Cardiac septum (tissue), 1 donor: Measurements from ENCODE around the gene BMP10. TPM values are rescaled to one million over a fixed set of nuclear protein-coding genes. Genes with fewer than 3 reads are reported as not detected.
A peak's percentile ranks its signal among the peaks of the same experiment; 100 is the strongest.

Experiments used
- DNase-seq: peaks from one replicate; pipeline ENCODE4 v3.0.0-alpha.2; 2020; ENCODE audit warnings: low spot score
- intact Hi-C: fragments of 100-400 bp; cut with DNase I; formaldehyde crosslinking; loops from one replicate; pipeline ENCODE4 v1.14.0; 2022
- total RNA-seq: library from RNA; stranded (reverse); fragmentation: NEBNext Ultra II Directional; extraction: Animal tissue kit (Norgen Biotek cat#: 25700); gene quantifications from one replicate; pipeline ENCODE4 v1.2.1, GENCODE V29; 2021
- donor health status: DM: no; HTN: no; CAD: no.

Gene BMP10
- total RNA-seq, 1 donor from 2014 or later: 0.83 TPM

DNA sequence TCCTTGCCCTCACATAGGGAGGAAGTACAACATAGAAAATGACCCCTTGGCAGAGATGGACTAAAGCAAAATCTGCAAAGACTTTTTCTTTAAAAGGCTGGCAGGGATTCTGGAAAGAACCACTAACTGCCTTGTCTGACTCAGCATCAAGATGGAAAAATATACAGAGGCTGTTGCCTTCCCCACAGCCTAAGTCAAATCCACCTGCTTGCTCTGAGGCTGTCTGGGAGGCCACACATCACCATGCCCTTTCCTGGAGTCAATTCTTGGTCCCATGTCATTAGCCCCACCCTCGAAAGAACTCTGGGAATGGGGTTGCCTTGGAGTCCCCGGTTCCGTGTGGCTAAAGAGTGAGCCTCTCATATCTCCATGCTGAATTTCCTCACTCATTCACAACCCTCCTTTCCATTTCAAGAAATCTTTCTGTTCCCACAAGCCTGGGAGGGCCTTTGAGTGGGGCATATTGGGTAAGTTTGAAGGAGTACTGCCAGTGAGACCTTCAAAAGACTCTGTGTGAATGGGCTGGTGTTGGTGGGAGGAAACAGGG, 39.4 kb downstream of the BMP10 start:
- intact Hi-C loops: loop anchor here (2.0 to 10.0 kb wide), 2 partner anchors 77 to 367 kb away; partner anchors contain the start of genes APLF and FBXO48
- DNase-seq: no peak

GRCh38 chr2:68829749-68830148, 41.4 kb downstream of the BMP10 start:
- intact Hi-C loops: loop anchor here (2.0 to 10.0 kb wide), 2 partner anchors 55 to 365 kb away; partner anchors contain the start of genes APLF and FBXO48
- DNase-seq: no peak

DNA sequence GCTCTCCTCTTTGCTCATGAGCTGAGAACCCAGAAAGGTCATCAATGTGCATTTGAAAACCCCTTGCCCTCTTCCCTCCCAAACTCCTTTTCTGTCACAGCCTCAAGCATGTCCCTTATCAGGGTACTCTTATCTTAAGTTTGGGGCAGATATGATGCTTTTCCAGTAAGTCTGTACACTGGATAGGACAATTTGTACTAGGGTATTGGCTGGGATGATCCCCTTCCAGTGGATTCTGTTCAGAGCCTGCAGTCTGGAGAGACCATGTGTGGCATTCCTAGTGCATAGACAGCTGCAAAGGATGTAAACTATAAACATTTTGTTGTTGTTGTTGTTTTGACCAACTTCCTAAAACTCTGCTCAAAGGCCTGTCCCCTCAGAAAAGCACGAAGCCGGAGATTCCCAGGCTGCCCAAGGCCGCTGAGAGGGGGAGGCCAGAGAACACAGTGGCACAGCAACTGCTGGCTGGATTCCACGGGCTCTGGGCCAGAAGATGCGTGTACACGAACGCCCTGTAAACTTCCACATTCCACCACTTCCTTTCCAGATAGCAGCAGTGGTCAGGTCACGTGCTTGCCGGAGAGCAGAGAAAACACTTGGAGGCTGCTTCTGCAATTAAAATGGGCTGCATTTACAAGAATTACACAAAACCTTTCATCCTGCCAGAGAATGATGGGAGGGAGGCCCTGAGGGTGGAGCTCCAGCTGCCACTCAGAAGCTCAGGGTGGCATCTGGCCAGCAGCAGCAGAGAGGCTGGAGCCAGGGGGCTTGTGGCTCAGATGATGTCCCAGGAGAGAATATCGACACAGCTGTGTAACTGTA, 42.1 kb downstream of the BMP10 start:
- peak; percentile 97 for DNase-seq
- intact Hi-C loops: loop anchor here (2.0 kb wide), 1 partner anchor 54 kb away; no protein-coding TSS in a partner anchor

GRCh38 chr2:68827666-68828065, 43.5 kb downstream of the BMP10 start:
- intact Hi-C loops: loop anchor here (2.0 kb wide), 1 partner anchor 53 kb away; no protein-coding TSS in a partner anchor
- DNase-seq: no peak

DNA sequence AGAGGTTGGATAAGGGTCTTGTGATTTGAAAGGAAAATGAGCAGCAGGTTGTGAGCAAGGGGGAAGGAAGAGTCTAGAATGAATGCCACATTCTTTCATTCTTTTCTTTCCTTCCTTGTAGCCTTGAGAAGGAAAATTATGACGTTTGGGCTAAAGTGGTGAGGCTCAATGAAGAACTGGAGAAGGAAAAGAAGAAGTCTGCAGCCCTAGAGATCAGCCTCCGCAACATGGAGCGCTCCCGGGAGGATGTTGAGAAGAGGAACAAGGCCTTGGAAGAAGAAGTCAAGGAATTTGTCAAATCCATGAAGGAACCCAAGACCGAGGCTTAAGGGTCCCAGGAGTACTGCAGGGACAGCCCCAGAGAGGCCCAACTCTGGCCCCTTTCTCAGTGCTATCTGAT, 45.3 kb downstream of the BMP10 start:
- no peak for DNase-seq
- intact Hi-C loops: no loop called here

DNA sequence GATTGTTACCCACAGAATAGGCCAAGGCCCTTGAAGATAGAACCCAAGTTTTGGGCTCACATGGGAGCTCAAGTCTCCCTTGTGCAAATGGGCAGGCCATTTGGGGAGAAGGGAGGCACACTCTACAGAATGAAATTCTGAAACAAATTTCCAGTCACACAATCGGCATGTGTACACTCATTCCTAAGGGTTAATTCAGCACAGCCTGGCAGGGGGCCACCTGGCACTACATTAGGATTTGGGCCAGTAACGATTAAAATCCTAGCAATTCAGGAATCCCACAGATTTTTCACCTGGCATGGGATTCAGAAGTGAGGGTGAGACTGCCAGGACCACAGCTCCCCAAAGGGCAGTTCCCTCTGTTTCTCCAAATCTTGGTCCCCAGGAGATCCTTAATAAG, 46.4 kb downstream of the BMP10 start:
- DNase-seq: no peak
- intact Hi-C loops: no loop called here

- intact Hi-C loops: no loop called here
- no peak for DNase-seq
Observed at GRCh38 chr2:68822207-68822872, 48.9 kb downstream of the BMP10 start.

GRCh38 chr2:68819556-68819955, 51.6 kb downstream of the BMP10 start:
- no peak for DNase-seq
- intact Hi-C loops: no loop called here

GRCh38 chr2:68817306-68817705, 53.9 kb downstream of the BMP10 start:
- no peak for DNase-seq
- intact Hi-C loops: no loop called here

Other genes starting within 250 kb of the BMP10 start
- 0.08 TPM for gene PROKR1, start 227.8 kb downstream of the BMP10 start, total RNA-seq
- 5.2 TPM for gene ARHGAP25, start 136.6 kb downstream of the BMP10 start, total RNA-seq
- gene GKN2, start 81.5 kb upstream of the BMP10 start, total RNA-seq: not detected
- gene GKN1, start 103.2 kb upstream of the BMP10 start, total RNA-seq: not detected
- 38.1 TPM for gene ANTXR1, start 141.8 kb upstream of the BMP10 start, total RNA-seq